Muscle of leg (tissue), 11 donors: ENCODE results near the gene EYA4. TPM values are rescaled to one million over a fixed set of nuclear protein-coding genes. Genes with fewer than 3 reads are reported as not detected.

Source experiments
- DNase-seq: peaks from one replicate; pipeline ENCODE4 v3.0.0; 2013
- H3K27ac ChIP-seq: one replicate; pipeline ENCODE4 v1.5.1; 2013; ENCODE audit warnings: mild to moderate bottlenecking, low read length, control low read depth
- H3K27me3 ChIP-seq: one replicate; pipeline ENCODE4 v1.6.1; 2013; ENCODE audit warnings: low read length; ENCODE audit not compliant: control insufficient read depth, insufficient read depth
- H3K36me3 ChIP-seq: one replicate; pipeline ENCODE4 v1.6.1; 2013; ENCODE audit warnings: low read length; ENCODE audit not compliant: control insufficient read depth, insufficient read depth
- H3K4me1 ChIP-seq: one replicate; pipeline ENCODE4 v1.6.1; 2013; ENCODE audit warnings: low read length; ENCODE audit not compliant: control insufficient read depth, insufficient read depth
- H3K4me3 ChIP-seq: one replicate; pipeline ENCODE4 v1.5.1; 2013; ENCODE audit warnings: low read length, control low read depth
- H3K9me3 ChIP-seq: replicated peaks from 2 replicates; pipeline ENCODE4 v1.6.1; 2013; ENCODE audit warnings: low read depth, low read length; ENCODE audit not compliant: control insufficient read depth
- WGBS: methylation state at CpG from one replicate; pipeline ENCODE4 v1.1.5; 2013; ENCODE audit warnings: missing lambda C conversion rate; ENCODE audit not compliant: insufficient coverage; 5-methylcytosine and 5-hydroxymethylcytosine counted together
- polyA plus RNA-seq, 8 donors: library from polyadenylated mRNA; unstranded; fragments of 120-200 nt; gene quantifications; one replicate each; pipeline versions ENCODE4 v1.2.1 to v1.2.3, GENCODE V29; 2013; ENCODE audit warnings: inconsistent platforms in 1 of 8, low replicate concordance in 1 of 8; ENCODE audit not compliant: insufficient read length in 8 of 8, insufficient read depth in 1 of 8
- total RNA-seq: library from RNA; stranded (reverse); fragments of 120-200 nt; gene quantifications from one replicate; pipeline ENCODE4 v1.2.4, GENCODE V29; 2013

The EYA4 gene
- total and polyA plus RNA-seq, 9 donors: 16.3 to 28.8 (median 20.9) TPM

- DNase-seq: no peak
- no peaks in the 10 kb centered on the region for H3K9me3 ChIP-seq
- no peaks in the 10 kb centered on the region for H3K4me1 ChIP-seq
- no peak overlapping the region for H3K27ac ChIP-seq
- H3K36me3 ChIP-seq: no peaks in the 10 kb centered on the region
- WGBS: no CpG with 5 or more reads among the region's 2 CpGs
- no peak overlapping the region for H3K4me3 ChIP-seq
- no peaks in the 10 kb centered on the region for H3K27me3 ChIP-seq
These were observed 36.2 kb downstream of the EYA4 start for GRCh38 chr6:133277228-133277899.

- Histone ChIP-seq H3K36me3 (no peaks in the 10 kb centered on the region), H3K27ac (no peak overlapping the region), H3K27me3 (no peaks in the 10 kb centered on the region), H3K4me1 (no peaks in the 10 kb centered on the region), H3K9me3 (no peaks in the 10 kb centered on the region), H3K4me3 (no peak overlapping the region)
- 40% methylated on average over 1 of the region's 4 CpGs for WGBS
- DNase-seq: no peak
These were observed 36.9 kb downstream of the EYA4 start for GRCh38 chr6:133277900-133278545.

- WGBS: no CpG with 5 or more reads among the region's 1 CpG
- peak; percentile 19 for DNase-seq
- no peaks in the 10 kb centered on the region for H3K4me1 ChIP-seq
These were observed 45.6 kb downstream of the EYA4 start for GRCh38 chr6:133286765-133287164.

GRCh38 chr6:133288662-133289061 lies 47.5 kb downstream of the EYA4 start:
- WGBS: 57% methylated on average over 1 of the region's 1 CpG
- DNase-seq: no peak
- H3K27ac ChIP-seq: no peak overlapping the region
- H3K4me1 ChIP-seq: no peaks in the 10 kb centered on the region
- H3K36me3 ChIP-seq: no peaks in the 10 kb centered on the region
- no peaks in the 10 kb centered on the region for H3K27me3 ChIP-seq
- H3K4me3 ChIP-seq: no peak overlapping the region
- no peaks in the 10 kb centered on the region for H3K9me3 ChIP-seq

More at GRCh38 chr6:133286765-133287164, 45.6 kb downstream of the EYA4 start:
- Histone ChIP-seq H3K36me3 (no peaks in the 10 kb centered on the region), H3K27me3 (no peaks in the 10 kb centered on the region), H3K27ac (no peak overlapping the region), H3K9me3 (no peaks in the 10 kb centered on the region), H3K4me3 (no peak overlapping the region)

DNA sequence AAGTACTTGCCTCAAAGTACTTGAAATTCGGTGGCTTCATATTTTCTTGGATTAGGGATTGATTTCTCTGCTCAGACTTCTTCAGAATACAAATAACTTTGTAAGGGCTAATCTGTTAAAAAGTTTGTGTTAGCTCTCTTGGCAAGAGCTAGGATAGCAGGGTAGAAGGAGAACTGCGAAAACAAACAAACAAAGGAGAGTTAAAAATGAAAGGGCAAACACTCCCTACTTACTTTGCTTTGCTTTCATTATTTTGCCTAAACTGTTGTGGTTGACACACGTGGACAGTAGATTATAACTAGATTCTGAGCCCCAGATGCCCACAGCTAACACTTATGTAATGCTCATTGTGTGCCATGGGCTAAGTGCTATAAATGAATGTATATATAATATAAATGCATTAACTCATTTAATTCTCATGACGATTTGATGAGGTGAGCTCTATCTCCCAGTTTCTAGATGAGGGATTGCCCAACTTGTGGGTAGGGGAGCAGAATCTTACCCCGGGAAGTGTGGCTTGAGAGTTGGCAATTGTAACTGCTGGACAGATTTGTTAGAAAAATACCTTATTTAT lies 48.7 kb downstream of the EYA4 start:
- DNase-seq: no peak
- Histone ChIP-seq H3K36me3 (no peaks in the 10 kb centered on the region), H3K4me3 (no peak overlapping the region), H3K4me1 (no peaks in the 10 kb centered on the region), H3K27me3 (no peaks in the 10 kb centered on the region), H3K9me3 (no peaks in the 10 kb centered on the region), H3K27ac (no peak overlapping the region)
- WGBS: no CpG with 5 or more reads among the region's 5 CpGs

DNA sequence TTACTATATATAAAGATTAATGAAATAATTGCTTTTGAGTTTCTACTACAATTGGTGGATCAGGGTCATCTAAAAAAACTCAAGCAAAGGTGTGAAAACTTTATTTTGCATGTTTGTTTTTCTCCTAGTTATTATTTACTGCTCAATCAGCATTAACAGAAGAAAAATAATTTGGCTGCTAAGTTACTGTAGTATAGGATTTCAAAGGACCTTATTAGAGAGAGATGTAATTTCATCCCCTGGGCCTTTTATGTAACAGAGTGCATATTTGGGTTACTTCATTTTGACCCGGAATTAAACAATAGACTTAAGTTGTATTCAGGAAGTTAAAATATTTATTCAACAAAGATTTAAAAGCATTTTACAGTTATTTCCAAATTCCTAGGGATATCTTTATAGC lies 49.8 kb downstream of the EYA4 start:
- DNase-seq: peak; percentile 9
- Histone ChIP-seq H3K27me3 (no peaks in the 10 kb centered on the region), H3K27ac (no peak overlapping the region), H3K36me3 (no peaks in the 10 kb centered on the region), H3K4me1 (no peaks in the 10 kb centered on the region), H3K4me3 (no peak overlapping the region), H3K9me3 (no peaks in the 10 kb centered on the region)
- no CpG with 5 or more reads among the region's 1 CpG for WGBS

GRCh38 chr6:133291671-133292070 lies 50.5 kb downstream of the EYA4 start:
- no peaks in the 10 kb centered on the region for H3K36me3 ChIP-seq
- no peak overlapping the region for H3K27ac ChIP-seq
- no CpG with 5 or more reads among the region's 1 CpG for WGBS
- DNase-seq: peak; percentile 39
- no peaks in the 10 kb centered on the region for H3K9me3 ChIP-seq
- H3K4me1 ChIP-seq: no peaks in the 10 kb centered on the region
- no peaks in the 10 kb centered on the region for H3K27me3 ChIP-seq
- H3K4me3 ChIP-seq: no peak overlapping the region

GRCh38 chr6:133297657-133298056 lies 56.5 kb downstream of the EYA4 start:
- no peaks in the 10 kb centered on the region for H3K4me1 ChIP-seq
- no peaks in the 10 kb centered on the region for H3K9me3 ChIP-seq
- H3K27ac ChIP-seq: no peak overlapping the region
- H3K4me3 ChIP-seq: no peak overlapping the region
- H3K27me3 ChIP-seq: no peaks in the 10 kb centered on the region
- DNase-seq: no peak
- no peaks in the 10 kb centered on the region for H3K36me3 ChIP-seq
- no CpG with 5 or more reads among the region's 2 CpGs for WGBS

GRCh38 chr6:133298335-133298734 lies 57.2 kb downstream of the EYA4 start:
- Histone ChIP-seq H3K27me3 (no peaks in the 10 kb centered on the region), H3K4me3 (no peak overlapping the region), H3K27ac (no peak overlapping the region), H3K9me3 (no peaks in the 10 kb centered on the region), H3K36me3 (no peaks in the 10 kb centered on the region), H3K4me1 (no peaks in the 10 kb centered on the region)
- no peak for DNase-seq
- WGBS: no CpG with 5 or more reads among the region's 3 CpGs

- Histone ChIP-seq H3K27me3 (no peaks in the 10 kb centered on the region), H3K4me3 (no peak overlapping the region), H3K36me3 (no peaks in the 10 kb centered on the region), H3K4me1 (no peaks in the 10 kb centered on the region), H3K27ac (no peak overlapping the region), H3K9me3 (no peaks in the 10 kb centered on the region)
- WGBS: 60% methylated on average over 3 of the region's 4 CpGs
- peak; percentile 9 for DNase-seq
These were observed 57.6 kb downstream of the EYA4 start for GRCh38 chr6:133298801-133299200.
